GM19397 (cell line): ENCODE results near the gene NECAB2.

Experiments used
- ATAC-seq: cut with Tn5 transposase; IDR thresholded peaks from one replicate; pipeline ENCODE4 v1.9.1; 2021; ENCODE audit warnings: mild to moderate bottlenecking, moderate library complexity; ENCODE audit not compliant: unreplicated experiment

Gene NECAB2

DNA sequence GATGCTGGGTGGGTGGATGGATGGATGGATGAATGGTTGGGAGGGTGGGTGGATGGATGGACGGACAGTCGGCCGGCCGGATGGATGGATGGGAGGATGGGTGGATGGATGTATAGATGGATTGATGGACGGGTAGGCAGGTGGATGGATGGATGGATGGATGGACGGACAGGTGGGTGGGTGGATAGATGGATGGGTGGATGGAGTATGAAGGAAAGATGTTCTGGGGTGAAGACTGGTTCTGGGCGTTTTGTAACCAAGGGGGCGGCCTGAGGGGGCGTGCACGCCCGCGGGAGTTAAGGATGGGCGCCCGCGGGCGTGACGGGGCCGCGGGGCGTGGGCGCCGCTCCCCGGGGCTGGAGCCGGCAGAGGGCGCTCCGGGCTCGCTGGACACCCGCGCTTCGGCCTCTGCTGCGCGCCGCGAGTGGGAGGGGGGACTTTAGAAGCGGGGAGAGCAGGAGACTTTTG, at the start of gene NECAB2:
TSS of gene NECAB2 (plus strand) at position 407 of the 468 bp plus-strand sequence. CDS start 405 bp downstream, outside the sequence.
- no peak for ATAC-seq

DNA sequence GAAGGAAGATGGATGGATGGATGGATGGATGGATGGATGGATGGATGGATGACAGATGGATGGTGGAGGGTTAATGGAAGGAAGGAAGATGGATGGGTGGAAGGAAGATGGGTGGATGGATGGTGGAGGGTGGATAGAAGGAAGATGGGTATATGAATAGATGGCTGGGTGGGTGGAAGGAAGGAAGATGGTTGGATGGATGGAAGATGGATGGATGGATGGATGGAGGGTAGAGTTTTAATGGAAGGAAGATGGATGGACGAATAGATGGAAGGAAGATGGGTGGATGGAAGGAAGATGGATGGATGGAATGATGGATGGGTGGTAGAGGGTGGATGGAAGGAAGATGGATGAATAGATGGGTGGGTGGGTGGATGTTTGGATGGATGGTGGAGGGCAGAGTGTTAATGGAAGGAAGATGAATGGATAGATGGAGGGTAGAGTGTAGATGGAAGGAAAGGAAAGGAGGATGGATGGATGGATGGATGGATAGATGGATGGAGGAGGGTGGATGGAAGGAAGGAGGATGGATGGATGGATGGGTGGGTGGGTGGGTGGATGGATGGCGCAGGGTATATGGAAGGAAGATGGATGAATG, 47.1 kb upstream of the NECAB2 start:
- no peak for ATAC-seq

DNA sequence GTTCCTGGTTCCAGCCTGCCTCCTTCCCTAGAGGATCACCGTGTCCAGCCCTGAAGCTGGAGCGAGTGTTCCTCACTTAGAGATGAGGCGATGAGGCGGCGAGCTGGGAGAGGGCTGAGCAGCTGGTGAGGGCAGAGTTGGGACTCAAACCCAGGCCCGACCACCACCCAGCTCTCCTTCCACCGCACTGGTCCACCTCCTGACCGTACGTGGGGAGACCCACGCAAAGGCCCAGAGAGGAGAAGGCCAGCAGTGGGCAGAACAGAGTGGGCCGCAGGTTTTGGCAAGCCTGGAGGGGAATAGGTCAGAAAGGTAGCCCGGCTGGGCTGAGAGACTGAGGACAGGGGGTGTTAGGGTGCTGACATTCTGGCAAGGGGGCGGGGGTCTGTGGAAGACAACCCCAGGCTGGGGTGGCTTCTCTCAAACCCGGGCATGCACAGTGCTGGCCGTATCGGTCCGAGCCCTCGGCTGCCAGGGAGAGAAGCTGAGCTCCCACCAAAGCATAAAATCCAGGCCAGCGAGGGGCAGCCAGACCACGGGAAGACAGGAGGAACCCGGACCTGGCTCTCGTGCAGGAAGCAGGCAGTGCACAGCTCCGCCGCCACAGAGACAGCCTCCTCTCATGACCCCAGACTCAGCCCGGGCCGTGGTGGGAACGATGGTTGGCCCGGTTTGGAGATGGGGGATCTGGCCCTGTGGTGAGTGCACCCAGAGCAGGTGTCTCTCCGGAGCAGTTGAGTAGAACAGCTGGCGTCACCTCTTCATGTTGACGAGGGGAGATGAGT, 44.3 kb upstream of the NECAB2 start:
- no peak for ATAC-seq

DNA sequence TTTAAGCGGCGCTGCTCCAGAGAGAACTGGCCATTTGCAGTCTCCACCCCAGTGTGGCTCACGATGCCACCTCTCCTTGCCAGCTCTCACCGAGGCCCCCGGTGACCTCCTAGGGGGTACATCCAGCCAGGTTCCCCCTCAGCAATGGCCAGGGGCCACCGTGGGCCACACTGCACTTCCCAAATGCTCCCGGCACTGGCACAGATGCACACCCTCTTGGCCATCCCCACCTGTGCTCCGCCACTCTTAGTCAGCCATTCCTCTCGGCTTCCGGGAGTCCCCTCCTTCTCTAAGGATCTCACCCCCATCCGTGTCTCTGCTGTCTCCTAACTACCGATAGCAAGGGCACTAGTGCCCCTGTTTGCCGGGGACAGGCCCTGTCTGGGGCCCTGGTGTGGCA, 43.4 kb upstream of the NECAB2 start:
- ATAC-seq, result no peak

DNA sequence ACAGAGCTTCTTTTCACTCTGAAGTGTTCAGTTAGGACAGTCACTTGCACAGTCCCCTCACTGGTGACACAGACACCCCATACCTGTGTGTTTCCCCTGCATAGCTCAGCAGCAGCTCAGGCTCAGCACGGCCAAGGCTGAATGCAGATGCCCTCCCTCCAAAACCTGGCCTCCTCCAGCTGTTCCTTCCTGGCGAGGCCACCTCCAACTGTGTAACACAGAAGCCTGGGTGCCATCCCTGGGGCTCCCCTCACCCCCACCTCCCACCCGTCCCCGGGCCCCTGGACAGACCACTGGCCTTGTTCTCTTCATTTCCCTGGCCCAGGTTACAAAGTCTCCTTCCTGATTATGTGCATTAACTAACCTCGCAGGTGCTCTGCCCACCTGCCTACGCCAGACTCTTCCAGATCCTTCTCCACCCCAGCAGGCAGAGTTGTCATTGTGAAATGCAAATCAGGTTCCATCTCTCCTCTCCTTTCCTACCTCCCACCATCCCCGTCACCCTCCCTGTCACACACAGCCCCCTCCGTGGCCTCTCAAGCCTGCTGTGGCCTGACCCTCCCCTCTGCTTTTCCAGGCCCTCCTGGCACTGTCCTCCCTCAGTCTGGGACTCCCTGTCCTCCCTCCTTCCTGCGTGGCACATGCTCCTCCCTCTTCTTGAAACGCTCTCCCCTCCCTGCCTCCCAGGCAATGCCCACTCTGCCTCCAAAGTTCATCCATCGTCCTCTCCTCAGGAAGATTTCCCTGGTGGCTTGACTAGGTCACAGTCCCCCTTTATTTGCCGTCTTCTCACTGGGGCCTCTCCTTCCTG, 42.7 kb upstream of the NECAB2 start:
- ATAC-seq, result no peak

DNA sequence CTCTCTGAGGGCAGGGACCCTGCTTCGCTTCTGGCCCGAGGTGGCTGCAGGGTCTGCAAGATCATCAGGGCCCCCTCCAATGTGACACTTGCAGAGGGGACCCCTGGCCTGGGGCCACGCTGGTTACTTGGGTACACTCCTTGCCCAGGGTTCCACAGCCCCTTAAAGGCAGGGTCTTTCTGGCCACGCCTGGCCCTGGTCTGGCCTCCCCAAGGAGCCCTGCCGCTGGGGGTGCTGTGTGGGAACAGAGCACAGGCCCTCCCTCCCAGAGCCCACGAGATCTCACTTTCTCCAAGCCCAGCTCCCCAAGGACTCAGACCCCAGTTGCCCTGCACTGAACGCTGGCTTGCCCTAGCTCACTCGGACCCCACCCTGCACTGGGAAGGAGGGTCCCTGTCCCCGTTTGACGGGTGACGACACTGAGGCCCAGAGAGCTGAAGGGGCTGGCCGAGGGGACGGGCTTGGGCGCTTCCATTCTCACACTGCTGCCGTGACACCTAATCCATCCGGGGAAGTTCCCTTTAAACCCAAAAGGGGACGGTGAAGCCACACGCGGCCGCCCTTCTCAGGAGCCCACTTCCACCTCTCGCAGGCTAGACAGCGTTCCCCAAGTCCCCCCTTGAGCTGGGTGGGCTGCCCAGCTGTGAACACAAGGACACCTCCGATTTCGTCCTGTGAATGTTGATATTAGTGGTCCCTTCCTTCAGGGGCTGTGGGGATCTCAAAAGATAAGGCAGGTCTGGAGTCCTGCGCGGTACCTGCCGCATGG, 41.9 kb upstream of the NECAB2 start:
- no peak for ATAC-seq

DNA sequence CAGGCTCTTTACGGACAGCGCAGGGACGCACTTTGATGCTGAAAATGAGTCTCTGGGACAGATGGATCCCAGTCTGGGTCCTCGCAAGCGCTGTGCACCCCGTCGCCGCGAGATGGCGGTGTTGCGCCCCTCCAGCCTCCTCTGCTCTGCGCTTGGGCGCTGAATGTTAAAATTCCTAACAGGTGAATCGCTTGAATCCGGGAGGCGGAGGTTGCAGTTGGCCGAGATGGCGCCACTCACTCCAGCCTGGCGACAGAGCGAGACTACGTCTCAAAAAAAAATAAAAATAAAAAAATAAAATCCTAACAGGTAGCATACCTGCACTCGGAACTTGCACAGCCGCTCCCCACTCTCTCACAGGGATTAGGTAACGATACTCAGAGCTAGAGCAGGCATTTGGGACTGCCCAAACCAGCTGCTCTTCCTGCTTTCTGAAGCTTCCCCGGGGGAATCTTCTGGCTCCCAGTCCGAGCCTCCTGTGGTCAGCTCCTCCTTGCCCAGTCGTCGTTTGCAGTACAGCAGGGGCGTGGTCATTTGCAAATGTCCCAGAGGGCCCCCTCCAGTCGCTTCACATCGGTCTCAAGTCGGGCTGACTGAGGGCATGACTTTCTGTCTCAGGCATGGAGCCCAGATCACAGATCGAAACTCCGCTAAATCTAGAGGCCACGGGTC, 41.2 kb upstream of the NECAB2 start:
- no peak for ATAC-seq

DNA sequence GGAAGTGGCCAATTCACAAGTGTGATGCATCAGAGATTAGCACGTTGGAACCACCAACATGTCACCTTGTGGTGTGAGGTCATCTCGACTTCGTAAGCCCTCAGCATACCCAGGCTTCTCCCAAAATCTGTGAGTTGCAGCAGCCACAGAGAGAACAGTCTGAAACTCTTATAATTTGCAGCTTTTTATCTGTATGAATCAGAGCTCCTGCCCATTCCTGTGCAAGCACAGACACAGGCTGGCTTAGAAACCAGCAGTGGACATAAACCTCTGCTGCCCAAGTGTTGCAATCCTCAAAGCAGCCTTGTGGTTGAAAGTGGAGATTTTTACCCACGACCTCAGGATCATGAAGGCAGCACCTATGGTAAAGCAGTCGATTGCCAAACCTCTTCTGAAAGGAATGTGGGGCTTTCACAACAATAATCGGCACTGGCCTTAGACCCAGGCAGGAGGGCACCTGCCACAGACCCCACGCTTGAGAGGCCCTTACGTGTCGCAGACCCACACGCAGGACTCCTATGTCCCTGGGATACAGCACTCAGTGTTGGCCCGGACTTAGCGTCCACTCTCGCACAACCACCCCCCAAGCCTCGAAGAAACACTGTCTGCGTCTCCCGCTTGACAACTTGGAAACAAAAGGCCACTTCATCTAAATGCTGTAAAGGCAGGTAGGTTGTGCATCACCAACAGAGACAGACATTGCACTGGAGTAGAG, 39.5 kb upstream of the NECAB2 start:
- ATAC-seq, result no peak

DNA sequence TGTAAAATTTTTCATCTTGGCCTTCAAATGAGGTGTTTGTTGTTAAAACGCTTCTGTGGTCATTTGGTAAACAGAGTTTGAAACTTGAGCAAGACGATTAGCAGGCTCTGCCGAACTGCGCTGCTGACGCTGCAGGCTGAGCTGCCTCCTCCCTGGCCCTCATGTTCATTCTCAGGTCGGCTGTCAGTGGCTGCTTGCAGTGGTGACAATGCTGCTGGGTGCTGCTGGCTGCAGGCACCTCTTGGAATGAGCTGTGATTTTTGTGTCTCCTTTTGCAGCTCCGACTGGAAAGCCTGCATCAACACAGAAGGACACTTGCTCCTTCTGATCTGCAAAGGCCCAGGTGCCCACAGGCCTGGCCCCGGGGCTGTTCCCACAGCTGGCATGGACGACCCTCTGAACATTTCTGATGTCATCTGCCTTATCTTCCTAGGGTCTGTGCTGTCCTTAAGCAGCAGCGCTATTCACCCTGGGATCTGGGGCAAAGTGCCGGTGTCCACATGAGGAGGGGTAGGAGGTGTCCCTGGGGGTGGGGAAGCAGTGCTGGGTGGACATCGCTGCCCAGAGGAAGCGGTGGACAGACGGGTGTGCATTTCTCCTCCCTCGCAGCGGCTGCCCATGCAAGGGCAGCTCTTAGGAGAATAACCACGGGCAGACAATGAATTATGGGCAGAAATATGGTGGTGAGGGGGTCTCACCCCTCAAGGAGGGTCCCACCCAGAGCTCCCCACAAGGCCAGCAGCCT, 38.1 kb upstream of the NECAB2 start:
- no peak for ATAC-seq

DNA sequence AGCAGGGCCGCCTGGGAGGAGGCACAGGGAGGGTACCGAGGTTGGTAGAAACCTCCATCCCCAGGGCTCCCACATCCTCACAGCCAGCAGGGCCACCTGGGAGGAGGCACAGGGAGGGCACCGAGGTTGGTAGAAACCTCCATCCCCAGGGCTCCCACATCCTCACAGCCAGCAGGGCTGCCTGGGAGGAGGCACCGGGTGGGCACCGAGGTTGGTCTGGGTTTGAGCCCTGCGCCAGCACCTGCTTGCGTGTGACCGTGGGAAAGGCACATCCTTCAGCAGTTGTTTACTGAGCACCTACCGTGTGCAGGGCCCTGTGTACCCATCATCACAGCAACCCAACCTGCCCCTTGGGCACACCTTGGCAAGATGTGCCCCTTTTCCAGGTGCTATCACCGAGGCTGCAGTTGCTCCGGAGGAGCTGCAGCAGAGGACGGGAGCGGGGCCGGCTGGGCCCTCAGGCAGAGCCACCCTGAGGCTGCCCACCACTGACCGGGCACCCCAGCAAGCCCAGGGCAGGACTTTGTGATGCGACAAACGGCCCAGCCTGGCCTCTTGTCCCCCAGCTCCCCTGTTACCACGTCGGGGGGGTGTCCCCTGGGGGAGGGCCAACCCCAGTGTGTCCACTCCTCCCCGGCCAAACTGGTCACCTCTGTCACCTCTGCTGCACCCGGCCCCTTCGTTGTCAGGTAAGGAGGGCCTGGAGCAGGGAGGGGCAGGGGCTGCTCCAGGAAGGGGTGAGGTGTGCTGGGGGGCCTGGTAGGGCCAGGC, 37.1 kb upstream of the NECAB2 start:
- ATAC-seq, result no peak

DNA sequence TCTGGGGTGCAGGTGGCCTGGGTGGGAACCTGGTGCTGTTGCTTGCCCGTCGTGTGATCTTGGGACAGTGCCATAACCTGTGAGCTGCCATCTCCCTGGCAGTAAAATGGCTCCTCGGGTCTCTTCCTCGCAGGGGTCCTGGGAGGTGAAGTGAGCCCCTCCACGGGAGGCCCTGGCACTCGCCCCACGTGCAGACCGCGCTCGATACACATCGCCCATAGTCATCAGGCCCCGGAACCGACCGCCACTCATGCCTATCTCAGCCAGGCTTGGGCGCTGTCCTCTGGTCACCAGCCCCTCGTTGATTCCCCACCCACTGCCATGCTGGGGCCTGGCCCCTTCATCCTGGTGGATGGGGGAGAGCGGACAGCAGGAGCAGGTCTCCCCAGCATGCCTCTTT, 36.5 kb upstream of the NECAB2 start:
- ATAC-seq, result no peak

DNA sequence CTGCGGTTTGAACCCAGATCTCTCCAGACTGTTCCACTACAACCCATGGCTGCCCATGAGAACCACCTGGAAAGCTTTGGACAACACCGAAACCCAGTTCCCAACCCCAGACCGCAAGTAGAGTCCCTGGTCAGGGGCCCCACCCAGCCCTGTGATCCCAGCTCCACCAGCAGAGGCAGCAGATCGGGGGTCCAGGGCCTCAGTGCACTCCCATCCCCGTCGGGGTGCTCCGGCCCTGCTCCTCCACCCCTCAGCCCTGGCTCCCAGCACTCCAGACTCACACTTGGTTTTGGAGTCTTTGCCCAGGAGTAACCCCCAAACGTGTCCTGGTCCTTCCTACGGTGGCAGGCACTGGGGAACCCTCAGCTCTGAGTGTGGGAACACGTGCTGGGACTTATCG, 35.7 kb upstream of the NECAB2 start:
- ATAC-seq, result no peak

DNA sequence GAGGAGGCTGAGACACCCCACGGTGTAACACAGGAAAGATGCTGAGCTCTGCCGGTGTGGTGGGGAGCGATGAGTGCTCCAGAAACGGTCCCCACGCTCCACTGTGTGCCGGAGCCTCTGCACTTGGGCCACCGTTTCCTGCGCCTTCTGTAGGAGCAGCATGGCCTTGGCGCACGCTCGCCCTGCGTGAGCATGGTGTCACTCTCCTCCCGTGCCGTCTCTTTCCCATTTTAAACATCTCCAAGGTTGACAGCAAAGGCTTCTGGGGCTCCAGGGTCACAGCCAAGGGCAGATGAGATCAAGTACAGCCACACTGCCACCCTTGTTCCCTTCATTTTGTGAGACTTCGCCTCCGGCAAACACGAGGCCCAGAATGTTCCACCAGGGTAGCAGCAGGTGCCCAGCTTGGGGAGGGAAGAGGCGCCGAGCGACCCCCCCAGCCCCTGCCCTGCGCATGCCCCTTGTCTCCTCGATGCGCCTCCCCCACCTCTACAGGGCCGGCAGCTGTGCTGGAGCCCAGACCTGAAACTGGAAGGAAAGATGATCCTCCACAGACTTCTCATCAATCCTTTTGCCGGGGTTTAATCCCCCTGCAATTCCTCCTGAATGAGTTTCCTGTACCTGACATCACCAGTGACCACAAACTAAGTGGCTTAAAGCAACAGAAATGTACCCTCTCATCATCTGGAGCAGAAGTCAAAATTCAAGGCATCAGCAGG, 34.9 kb upstream of the NECAB2 start:
- ATAC-seq, result no peak

DNA sequence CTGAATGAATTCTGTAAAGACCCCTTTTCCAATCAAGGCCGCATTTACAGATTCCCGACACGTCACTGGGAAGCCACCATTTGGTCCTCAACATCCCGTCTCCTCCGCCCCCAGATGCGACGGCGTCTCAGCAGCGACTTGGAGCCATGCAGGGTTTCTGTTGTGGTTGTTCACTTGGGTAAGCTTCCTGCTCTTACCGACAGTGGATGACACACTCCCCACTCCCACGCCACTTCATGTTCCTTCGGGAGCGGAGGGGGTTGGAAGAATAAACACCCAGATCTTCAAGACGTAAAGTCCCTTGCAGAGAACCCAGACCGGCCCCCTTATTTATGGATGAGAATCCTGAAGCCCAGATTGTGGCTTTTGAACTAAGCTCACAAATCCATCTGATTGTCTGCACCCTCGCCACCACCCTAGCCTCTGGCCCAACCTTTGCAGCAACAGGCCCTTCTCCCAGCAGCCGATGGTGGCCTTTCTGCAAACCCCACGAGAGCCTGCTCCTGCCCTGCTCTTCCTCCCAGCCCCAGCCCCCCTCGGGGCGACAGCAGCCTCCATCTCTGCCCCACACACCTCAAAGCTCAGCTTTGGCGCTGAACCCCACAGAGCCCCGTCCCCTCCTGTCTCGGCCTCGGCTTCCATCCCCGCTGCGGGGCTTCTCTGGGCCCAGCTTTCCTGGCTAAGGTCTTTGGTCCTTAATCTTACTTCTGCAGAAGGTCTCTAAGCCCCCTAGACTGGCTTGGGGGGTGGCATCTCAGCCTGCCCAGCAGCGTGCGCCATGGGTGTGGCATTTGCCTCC, 34.0 kb upstream of the NECAB2 start:
- no peak for ATAC-seq

DNA sequence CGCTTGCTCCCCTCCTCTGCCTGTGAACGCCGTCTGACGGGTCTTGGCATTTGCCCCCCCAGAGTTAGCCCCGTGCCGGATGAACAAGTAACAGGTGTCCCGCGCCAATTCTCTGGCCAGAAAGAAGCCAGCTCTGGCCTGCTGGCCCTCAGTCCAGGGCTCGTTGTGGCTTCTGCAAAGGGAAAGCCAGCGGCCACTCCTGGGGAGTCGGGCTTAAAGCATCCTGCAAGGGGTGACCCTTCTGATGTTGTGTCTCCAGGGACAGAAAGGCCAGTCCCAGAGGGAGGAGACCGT, 33.4 kb upstream of the NECAB2 start:
- ATAC-seq, result no peak

DNA sequence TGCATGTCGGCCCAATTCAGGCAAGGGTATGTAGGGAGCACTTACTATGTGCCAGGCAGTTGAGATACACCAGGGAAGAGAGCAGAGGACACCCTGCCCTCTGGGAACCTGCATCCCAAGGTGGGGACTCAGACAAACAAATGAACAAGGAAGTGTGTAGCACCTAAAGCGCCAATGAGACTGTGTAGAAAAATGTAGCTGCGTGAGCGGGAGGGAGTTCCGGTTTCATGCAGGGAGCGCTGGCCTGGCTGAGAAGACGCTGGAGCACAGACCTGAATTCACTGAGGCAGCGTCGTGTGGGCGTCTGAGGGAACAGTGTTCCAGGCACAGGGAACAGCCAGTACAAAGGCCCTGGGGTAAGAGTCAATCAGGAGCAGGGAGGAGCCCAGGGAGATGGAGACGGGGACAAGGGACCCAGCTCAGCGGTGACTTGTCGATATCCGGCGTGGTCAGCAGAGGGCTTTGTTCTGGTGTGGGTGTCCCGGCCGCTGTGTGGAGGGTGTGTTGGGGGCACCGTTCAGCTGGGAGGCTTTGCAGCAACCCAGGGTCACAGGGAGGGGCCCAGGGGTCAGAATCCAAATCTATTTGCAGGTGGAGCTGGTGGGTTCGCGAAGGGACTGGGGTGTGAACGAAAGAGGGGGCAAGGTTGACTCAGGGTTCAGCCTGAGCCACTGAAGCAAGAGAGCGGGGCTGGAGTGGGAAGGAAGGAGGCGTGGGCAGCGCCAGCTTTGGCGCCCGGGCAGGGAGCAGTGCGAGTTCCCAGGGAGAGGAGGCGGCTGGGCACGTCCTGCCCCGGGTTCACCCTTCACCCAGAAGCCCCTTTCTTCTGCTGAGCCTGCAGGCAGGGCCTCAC, 32.8 kb upstream of the NECAB2 start:
- ATAC-seq, result no peak
